Heart right ventricle (tissue), 16 donors: ENCODE results near the gene JUNB. TPM values are rescaled to one million over a fixed set of nuclear protein-coding genes. Genes with fewer than 3 reads are reported as not detected.

Experiments
- ATAC-seq, 8 donors: fragments of 200-7000 bp; cut with Tn5 transposase; one replicate each; pipeline ENCODE4 v1.9.1; 2020; ENCODE audit warnings: mild to moderate bottlenecking in 8 of 8, moderate library complexity in 8 of 8, moderate number of reproducible peaks in 1 of 8
- DNase-seq, 2 donors: peaks; one replicate each; pipeline ENCODE4 v3.0.0-alpha.2; 2020
- H3K27ac ChIP-seq, 10 donors: fragments of 200-600 bp; sonication (generic) in 2 of 10; one replicate each; pipeline versions ENCODE4 v1.5.0 to v1.8.0; 2020 to 2022; ENCODE audit warnings: mild to moderate bottlenecking in 3 of 10
- H3K27me3 ChIP-seq, 7 donors: fragments of 200-600 bp; one replicate each; pipeline ENCODE4 v1.8.0; 2021 to 2022; ENCODE audit warnings: mild to moderate bottlenecking in 2 of 7
- H3K36me3 ChIP-seq, 9 donors: fragments of 200-600 bp; sonication (generic) in 1 of 9; one replicate each; pipeline versions ENCODE4 v1.5.0 to v1.8.0; 2020 to 2022; ENCODE audit warnings: mild to moderate bottlenecking in 2 of 9
- H3K4me1 ChIP-seq, 9 donors: fragments of 200-600 bp; sonication (generic) in 1 of 9; one replicate each; pipeline versions ENCODE4 v1.5.0 to v1.8.0; 2020 to 2022; ENCODE audit warnings: mild to moderate bottlenecking in 4 of 9
- H3K4me3 ChIP-seq, 10 donors: fragments of 200-600 bp; sonication (generic) in 2 of 10; one replicate each; pipeline versions ENCODE4 v1.5.0 to v1.8.0; 2020 to 2022; ENCODE audit warnings: mild to moderate bottlenecking in 7 of 10, moderate library complexity in 2 of 10
- H3K9me3 ChIP-seq, 11 donors: fragments of 200-600 bp in 10 of 11; sonication (generic) in 2 of 11; one replicate each; pipeline versions ENCODE4 v1.5.0 to v1.8.0; 2013 to 2022; ENCODE audit warnings: mild to moderate bottlenecking in 2 of 11, control low read depth in 1 of 11, moderate library complexity in 1 of 11
- WGBS, 2 donors: extraction: QIAGEN DNeasy Blood & Tissue Kit; methylation state at CpG; one replicate each; pipeline ENCODE4 v1.1.7; 2013; ENCODE audit warnings: inconsistent platforms in 1 of 2; 5-methylcytosine and 5-hydroxymethylcytosine counted together
- intact Hi-C, 10 donors: fragments of 100-400 bp; cut with DNase I; formaldehyde crosslinking; loops; one replicate each; pipeline versions ENCODE4 v1.11.1 to v1.14.2; 2022
- polyA plus RNA-seq, 2 donors: library from polyadenylated mRNA; stranded (reverse); fragments of 200-250 nt; gene quantifications; one replicate each; pipeline ENCODE4 v1.2.3, GENCODE V29; 2013
- total RNA-seq, 10 donors: library from RNA; stranded (reverse); fragmentation: NEBNext Ultra II Directional in 3 of 10; extraction: Animal tissue kit (Norgen Biotek cat#: 25700) in 3 of 10; gene quantifications; one replicate each; pipeline versions ENCODE4 v1.2.1 to v1.2.4, GENCODE V29; 2021 to 2023
- TF ChIP-seq, protein P1 (sequence below), 9 donors: fragments of 200-600 bp; sonication (generic) in 2 of 9; IDR thresholded peaks; one replicate each; pipeline versions ENCODE4 v1.5.0 to v1.8.0; 2021 to 2022; ENCODE audit warnings: antibody characterized with exemption in 9 of 9, mild to moderate bottlenecking in 5 of 9, moderate library complexity in 1 of 9
- donor health status: Arrhythmogenic right ventricular cardiomyopathy.
- donor health status: ischemic (EF 13 %, LVEDD 7.1; RV severe dilation, severe dysfunction).
- donor health status: healthy with polysubstance abuse.
- donor health status: DM: no; HTN: yes; CAD: no.
- donor health status: DM: no; HTN: no; CAD: no.
- donor health status: ischemic (EF 25% LVEDD 6.9; RV normal size, moderate dysfunction).
- donor health status: ischemic (EF 25% LVEDD 5.7; RV mildly dilated, moderate dysfunction).
- donor health status: healthy.
- donor health status: DM: yes; HTN: yes; CAD: no.
- donor health status: Ischemic cardiomyopathy.
- donor health status: ischemic (EF 35%, LVEDD 5.7; RV mildly dilated, moderate dysfunction).
- donor health status: nonischemic (EF 11% LVEDD 7.7; RV severe dilation, severe dysfunction).
- donor health status: DM: yes; HTN: yes; CAD: no.
- donor health status: PGD.
- donor health status: ischemic (EF 29% LVEDD 5.4; RV normal size, mild dysfunction).
- donor health status: nonischemic (EF 23%, LVEDD 6.1; RV moderate dilation, normal function).

Gene JUNB
- total and polyA plus RNA-seq, 12 donors = 22.4 to 247 (median 65.7) TPM

DNA sequence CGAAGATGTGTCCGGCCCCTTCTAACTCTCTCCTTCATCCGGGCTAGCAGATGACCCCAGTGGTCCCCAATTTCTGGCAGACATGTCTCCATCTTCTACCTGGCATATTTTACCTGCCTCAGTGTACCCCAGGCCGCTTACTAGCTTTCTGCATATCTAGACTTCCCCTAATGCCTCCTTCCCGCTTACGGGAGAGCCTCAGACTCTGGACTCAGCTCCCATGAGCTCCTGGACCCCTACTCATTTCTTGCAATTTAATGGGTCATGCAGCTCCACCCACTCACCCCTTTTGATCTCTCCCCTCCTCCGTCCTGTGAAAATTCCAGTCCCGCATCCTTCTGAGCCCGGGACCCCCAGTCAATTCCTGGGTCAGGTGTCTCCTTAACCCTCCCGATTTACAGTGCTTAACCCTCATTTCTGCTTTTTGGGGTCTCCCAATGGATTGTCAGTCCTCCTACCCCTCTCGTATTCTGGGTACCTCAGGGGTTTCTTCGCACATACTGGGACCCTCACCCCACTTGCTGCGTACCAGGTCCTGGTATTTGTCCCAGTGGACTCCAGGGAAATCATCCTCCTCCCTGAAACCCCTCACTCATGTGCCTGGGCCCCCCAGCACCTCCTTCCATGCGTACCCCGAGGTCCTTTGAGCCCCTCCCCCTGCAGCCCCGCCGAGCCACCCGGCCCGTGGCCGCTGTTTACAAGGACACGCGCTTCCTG, 500 bp upstream of the JUNB start:
- H3K27me3 ChIP-seq = no peaks in the 10 kb centered on the region

DNA sequence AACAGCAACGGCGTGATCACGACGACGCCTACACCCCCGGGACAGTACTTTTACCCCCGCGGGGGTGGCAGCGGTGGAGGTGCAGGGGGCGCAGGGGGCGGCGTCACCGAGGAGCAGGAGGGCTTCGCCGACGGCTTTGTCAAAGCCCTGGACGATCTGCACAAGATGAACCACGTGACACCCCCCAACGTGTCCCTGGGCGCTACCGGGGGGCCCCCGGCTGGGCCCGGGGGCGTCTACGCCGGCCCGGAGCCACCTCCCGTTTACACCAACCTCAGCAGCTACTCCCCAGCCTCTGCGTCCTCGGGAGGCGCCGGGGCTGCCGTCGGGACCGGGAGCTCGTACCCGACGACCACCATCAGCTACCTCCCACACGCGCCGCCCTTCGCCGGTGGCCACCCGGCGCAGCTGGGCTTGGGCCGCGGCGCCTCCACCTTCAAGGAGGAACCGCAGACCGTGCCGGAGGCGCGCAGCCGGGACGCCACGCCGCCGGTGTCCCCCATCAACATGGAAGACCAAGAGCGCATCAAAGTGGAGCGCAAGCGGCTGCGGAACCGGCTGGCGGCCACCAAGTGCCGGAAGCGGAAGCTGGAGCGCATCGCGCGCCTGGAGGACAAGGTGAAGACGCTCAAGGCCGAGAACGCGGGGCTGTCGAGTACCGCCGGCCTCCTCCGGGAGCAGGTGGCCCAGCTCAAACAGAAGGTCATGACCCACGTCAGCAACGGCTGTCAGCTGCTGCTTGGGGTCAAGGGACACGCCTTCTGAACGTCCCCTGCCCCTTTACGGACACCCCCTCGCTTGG, 966 bp downstream of the JUNB start:
- 1% methylated on average over 81 to 84 of the region's 84 CpGs for WGBS, 2 donors
- ATAC-seq = no peak
- Histone ChIP-seq H3K4me1 (peaks cover 21 to 63% (median 51%) of the 10 kb centered on the region in 9 donors), H3K36me3 (peaks cover 0 to 19% (median 0%) of the 10 kb centered on the region in 9 donors), H3K9me3 (no peaks in the 10 kb centered on the region), H3K27me3 (no peaks in the 10 kb centered on the region), H3K4me3 (peak overlapping the region; percentile 64 to 100 (median 85)), H3K27ac (peak overlapping the region; percentile 94 to 100 (median 99))
- DNase-seq = peak; percentile 62 to 76
- TF ChIP-seq, protein P1, sequence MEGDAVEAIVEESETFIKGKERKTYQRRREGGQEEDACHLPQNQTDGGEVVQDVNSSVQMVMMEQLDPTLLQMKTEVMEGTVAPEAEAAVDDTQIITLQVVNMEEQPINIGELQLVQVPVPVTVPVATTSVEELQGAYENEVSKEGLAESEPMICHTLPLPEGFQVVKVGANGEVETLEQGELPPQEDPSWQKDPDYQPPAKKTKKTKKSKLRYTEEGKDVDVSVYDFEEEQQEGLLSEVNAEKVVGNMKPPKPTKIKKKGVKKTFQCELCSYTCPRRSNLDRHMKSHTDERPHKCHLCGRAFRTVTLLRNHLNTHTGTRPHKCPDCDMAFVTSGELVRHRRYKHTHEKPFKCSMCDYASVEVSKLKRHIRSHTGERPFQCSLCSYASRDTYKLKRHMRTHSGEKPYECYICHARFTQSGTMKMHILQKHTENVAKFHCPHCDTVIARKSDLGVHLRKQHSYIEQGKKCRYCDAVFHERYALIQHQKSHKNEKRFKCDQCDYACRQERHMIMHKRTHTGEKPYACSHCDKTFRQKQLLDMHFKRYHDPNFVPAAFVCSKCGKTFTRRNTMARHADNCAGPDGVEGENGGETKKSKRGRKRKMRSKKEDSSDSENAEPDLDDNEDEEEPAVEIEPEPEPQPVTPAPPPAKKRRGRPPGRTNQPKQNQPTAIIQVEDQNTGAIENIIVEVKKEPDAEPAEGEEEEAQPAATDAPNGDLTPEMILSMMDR (IDR thresholded peaks at IDR 0.05) = no peak
- intact Hi-C loops = loop anchor here in 5 of 10 donors (2.0 to 10.0 kb wide), 5 partner anchors 13 to 363 kb away; partner anchors contain the start of genes IER2 (in 2 of the 5), STX10 (in 2 of the 5) and TNPO2 (in 1 of the 5)

More for the DNA sequence above, 500 bp upstream of the JUNB start:
- Histone ChIP-seq H3K9me3 (no peaks in the 10 kb centered on the region), H3K36me3 (peaks cover 0 to 15% (median 0%) of the 10 kb centered on the region in 9 donors), H3K27ac (peak overlapping the region; percentile 94 to 100 (median 99)), H3K4me1 (peaks cover 31 to 66% (median 56%) of the 10 kb centered on the region in 9 donors), H3K4me3 (peak overlapping the region; percentile 30 to 100 (median 85))
- WGBS, 2 donors = 2 to 3% methylated on average over 22 of the region's 22 CpGs
- ATAC-seq (no peak), DNase-seq (no peak)
- intact Hi-C loops = loop anchor here in 6 of 10 donors (1.0 to 10.0 kb wide), 5 partner anchors 12 to 364 kb away; partner anchors contain the start of genes IER2 (in 2 of the 6), STX10 (in 2 of the 6) and TNPO2 (in 1 of the 6)
- TF ChIP-seq, protein P1 (IDR thresholded peaks at IDR 0.05) = no peak

DNA sequence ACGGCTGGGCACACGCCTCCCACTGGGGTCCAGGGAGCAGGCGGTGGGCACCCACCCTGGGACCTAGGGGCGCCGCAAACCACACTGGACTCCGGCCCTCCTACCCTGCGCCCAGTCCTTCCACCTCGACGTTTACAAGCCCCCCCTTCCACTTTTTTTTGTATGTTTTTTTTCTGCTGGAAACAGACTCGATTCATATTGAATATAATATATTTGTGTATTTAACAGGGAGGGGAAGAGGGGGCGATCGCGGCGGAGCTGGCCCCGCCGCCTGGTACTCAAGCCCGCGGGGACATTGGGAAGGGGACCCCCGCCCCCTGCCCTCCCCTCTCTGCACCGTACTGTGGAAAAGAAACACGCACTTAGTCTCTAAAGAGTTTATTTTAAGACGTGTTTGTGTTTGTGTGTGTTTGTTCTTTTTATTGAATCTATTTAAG, 1.6 kb downstream of the JUNB start:
- TF ChIP-seq, protein P1 (IDR thresholded peaks at IDR 0.05) = no peak
- peaks cover 18 to 56% (median 45%) of the 10 kb centered on the region in 9 donors for H3K4me1 ChIP-seq
- peak overlapping the region; percentile 94 to 100 (median 99) for H3K27ac ChIP-seq
- ATAC-seq (no peak), DNase-seq (no peak)
- no peaks in the 10 kb centered on the region for H3K9me3 ChIP-seq
- 0 to 1% methylated on average over 22 of the region's 22 CpGs for WGBS, 2 donors
- no peaks in the 10 kb centered on the region for H3K27me3 ChIP-seq
- intact Hi-C loops = loop anchor here in 6 of 10 donors (1.0 to 10.0 kb wide), 6 partner anchors 14 to 362 kb away; partner anchors contain the start of genes IER2 (in 2 of the 6), STX10 (in 2 of the 6), GET3 (in 1 of the 6) and TNPO2 (in 1 of the 6)
- peak overlapping the region; percentile 64 to 100 (median 85) for H3K4me3 ChIP-seq
- H3K36me3 ChIP-seq = peaks cover 0 to 22% (median 0%) of the 10 kb centered on the region in 9 donors
